Myocyte (in vitro differentiated cells): ENCODE data around the gene CAMK1D. TPM values are rescaled to one million over a fixed set of nuclear protein-coding genes. Genes with fewer than 3 reads are reported as not detected.
A peak's percentile ranks its signal among the peaks of the same experiment; 100 is the strongest.

ENCODE experiments used
- DNase-seq: peaks from one replicate; pipeline ENCODE4 v3.0.0-alpha.2; 2012; ENCODE audit warnings: low read depth
- total RNA-seq: library from RNA; depleted of rRNA; stranded (reverse); fragments of >200 nt; gene quantifications from 2 replicates; pipeline ENCODE4 v1.2.3, GENCODE V29; 2014

The CAMK1D gene
- total RNA-seq, 1 donor from 2014 or later: 0.96 TPM

DNA sequence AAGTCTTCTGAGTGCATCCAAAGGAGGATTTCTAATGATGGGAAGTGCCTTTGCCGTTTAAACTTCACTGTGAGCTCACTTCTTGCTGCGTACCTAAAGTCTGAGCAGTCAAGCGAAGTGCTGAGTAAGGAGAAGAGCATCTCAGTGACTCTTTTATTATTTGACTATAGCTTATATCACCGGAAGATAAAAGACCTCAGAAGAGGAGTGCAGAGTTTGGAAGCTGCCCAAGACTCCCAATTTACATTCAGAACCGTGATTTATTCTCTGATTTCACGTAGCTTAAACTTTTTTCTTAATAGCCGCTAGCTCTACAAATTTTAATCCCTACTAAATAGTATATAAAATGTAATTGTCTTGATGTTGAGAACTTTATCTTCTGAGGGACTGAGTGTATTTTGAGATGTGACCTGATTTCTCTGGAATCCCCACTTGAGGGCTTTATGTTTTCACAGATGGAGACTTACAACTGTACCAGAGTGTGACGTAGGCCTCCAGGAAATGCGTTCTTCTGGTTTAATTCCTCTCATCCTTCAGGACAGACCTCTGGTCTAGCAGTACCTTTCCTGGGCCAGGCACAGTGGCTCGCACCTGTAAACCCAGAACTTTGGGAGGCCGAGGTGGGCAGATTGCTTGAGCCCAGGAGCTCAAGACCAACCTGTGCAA lies 51.1 kb downstream of the CAMK1D start:
- no peak for DNase-seq

DNA sequence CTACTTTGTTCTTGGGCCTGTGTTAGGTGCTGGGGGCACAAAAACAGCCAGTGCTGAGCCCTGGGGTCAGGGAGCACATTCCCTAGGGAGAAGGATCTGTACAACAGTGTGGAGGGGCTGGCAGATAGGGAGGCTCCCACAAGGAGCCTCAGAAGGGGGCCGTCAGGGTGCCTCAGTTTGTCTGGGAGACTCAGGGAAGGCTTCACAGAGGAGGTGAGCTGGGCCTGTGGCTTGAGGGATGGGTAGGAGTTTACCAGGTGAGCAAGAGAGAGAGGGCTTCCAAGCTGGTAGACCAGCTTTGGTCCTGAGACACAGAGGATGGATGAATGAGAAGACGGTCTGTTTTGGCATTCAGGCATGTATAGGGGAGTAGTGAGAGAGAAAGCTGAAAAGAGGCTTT lies 52.1 kb downstream of the CAMK1D start:
- no peak for DNase-seq

DNA sequence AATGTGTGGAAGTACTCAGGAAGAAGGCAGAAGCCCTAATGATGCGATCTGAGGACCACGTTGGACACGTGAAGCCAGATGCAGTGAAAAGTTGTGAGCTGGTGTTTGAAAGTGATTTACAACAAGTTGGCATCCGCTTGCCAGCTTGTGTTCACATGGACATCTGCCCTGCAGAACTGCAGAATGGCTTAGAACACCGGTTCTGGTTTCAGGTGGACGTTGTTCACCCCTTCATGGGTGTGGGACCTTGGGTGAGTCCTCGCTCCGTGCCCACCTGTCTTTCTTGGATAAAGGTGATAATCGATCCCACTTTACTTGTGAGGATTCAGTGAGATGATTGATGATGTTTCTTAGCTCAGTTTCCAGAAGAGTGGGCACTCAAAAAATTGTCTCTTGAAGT lies 53.8 kb downstream of the CAMK1D start:
- DNase-seq: no peak

DNA sequence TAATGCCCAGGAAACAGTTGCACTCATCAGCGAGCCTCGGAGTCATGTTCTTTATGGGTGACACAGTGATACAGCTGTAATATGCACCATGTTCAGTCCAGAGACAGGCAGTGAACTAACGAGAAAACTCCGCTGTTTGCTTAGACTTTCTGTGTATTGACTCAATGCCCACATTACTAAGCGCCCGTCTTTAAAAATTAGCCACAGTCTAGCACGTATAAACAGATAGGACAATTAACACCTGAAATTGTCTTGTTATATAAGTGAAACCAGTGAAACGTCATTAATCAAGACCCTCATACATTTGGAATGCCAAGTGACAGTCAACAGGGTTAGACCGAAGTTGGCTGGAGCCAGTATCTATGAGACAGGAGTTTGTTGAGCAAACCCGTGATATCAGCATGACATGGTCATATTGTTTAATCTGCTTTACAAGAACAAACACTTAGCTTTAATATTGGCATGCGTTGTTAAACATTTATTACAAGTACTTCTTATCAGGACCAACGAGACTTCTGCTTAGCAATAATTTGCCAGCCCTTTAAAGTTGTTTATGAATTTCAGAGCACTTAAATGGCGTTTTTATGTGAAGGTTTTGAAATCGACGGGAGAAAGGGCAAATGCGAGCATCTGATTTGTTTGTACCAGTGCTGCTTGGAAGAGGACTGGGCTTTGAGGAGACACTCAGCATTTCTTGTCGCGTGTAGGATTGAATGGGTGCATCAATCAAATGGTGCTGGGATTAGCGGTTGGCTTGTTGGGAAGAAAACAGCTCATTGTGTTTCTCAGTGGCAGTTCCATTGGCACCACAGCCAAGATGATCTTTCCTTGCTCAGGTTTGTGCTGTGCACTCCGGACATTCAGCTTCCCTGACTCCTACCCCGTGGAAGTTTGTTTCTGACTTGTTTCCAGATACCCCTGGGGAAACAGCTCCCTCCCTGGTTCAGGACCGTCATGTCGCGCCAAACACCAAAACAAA lies 56.3 kb downstream of the CAMK1D start:
- DNase-seq: no peak

DNA sequence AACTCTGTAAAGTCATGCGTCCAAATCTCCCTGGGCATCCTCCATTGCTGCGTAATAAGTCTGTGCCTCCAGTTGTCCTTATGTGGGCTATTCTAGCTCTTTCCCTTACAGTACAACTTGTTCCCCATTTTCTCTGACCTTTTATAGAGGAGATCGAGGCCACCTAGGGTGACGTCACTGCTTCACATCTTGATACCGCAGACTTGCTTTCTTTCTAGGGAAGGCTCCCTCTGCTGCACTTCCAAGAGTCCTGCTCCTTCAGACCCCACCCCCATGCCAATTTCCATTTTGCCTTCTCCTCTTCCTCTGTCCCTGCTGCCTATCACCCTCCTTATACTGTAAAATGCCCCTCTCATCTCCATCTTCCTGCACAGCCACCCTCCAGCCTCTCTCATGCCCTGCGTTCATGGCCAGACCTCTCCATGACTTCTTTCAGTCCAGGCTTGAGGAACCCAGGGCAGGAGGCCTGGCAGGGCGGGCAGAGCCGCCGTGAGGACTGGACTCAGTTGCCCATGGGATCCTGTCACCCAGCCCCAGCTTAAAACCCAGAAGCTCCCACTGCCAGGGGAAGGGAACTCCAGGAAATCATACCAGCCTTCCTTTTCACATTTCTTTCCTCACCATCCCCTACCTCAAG lies 57.5 kb downstream of the CAMK1D start:
- DNase-seq: no peak

DNA sequence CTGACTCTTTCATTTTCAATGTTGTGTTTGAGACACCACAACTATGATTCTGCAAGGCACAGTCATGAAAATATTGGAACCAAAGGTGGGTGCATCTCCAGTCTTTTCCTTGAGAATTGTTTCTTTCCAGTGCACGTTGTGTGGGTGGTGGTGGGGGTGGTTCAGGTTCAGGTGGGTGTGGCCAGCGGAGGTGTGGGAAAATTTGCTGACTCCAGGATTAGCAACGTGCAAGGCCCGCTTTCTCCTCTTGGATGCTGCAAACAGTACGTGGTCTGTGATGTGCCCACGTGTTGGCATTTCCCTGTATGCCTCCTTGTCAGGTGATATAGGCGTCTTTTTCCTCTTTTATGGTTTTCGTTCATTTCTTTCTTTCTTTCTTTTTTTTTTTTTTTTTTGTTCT lies 59.1 kb downstream of the CAMK1D start:
- DNase-seq: no peak

DNA sequence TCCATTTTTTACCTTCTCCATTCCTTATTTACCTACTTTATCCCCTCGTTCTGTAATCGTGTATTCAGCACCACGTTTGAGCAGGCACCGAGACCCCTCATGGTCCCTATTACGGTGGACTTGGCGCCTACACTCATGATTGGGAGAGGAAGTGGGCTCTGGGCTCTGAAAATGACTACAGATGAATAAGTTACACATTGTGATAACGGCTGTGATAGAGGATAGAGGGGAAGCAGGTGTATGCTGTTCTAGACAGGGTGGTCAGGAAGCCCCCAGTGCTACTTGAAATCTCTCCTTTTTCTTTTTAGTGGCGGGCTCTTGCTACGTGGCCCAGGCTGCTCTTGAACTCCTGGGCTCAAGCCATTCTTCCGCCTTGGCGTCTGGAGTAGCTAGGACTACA lies 59.8 kb downstream of the CAMK1D start:
- DNase-seq: no peak

DNA sequence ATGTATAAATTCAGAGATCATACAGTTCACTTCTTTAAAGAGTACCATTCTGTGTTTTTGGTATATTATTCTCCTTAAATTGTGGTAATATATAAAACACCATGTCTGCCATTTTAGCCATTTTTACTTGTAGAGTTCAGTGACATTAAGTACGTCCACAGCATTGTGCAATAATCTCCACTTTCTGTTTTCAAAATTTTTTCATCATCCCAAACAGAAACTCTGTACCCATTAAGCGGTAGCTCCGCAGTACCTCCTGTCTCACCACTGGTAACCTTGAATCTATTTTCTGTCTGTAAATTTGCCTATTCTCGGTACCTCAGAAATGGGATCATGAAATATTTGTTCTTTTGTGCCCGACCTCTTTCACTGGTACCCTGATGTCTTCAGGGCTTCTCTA lies 60.3 kb downstream of the CAMK1D start:
- no peak for DNase-seq

DNA sequence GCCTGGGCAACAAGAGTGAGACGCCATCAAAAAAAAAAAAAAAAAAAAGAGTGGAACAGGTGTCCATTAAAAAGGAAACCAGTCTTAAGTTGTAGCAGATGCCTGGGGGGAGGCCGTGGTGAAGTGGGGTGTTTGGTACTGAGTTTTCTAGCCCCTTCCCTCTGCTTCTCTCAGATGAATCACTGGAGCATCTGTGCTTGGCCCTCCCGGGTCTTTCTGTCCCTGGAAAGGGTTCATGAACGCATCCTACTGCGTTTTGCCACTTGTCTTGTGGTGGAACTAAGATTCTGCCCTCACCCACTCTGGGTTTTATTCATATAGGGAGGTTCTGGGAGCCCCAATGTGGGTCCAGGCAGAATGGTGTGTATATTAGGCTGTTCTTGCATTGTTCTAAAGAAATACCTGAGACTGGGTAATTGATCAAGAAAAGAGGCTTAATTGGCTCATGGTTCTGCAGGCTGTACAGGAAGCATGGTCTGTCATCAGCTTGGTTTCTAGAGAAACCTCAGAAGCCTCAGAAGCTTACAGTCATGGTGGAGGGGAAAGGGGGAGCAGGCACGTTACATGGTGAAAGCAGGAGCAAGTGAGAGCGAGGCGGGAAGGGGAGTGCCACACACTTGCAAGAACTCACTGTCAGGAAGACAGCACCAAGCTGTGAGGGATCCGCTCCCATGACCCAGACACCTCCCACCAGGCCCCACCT lies 63.5 kb downstream of the CAMK1D start:
- DNase-seq: no peak

DNA sequence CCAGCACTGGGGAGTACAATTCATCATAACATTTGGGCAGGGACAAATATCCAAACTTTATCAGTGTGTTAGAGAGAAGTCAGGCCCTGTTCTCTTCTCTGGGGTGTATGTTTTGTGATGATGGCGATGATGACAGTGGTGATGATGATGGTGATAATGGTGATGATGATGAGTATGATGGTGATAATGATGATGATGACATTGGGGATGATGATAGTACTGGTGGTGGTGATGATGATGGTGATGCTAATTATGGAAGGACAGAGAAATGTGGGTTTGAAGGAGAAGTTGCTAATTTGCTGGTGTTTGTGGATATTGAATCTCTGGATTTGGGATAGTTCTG lies 64.0 kb downstream of the CAMK1D start:
- DNase-seq: no peak

DNA sequence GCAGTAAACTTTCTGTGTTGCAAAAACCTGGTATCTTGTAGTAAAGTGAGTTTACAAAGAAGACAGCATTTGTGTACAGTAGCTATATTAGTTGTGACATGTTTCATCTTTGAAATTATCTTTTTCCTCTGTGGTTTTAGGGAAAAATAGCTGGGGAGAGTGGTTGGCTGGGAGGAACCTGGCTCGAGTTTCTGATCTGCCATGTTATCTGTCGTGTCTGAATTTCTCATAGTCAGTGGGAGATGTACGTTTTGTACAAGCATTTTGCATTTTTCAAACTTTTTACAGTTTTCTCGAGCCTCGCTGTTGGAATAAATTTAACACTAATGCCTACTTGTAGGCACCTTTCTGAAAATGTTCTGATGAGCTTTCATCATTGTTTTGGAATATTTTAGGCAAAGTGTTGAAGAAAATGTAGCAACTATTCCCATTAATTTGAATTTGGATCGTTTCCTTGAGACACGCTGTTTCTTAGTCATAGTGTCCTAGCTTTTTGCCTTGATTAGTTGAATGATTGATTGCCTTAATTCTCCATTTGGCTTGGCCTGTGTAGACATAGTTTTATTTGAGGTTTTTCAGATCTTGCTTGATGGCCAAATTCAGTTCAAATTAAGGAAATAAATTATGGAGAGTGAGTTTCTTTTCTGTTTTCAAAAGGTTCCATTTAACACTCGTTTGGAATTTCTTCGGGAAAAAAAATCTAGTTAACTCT lies 65.1 kb downstream of the CAMK1D start:
- no peak for DNase-seq

DNA sequence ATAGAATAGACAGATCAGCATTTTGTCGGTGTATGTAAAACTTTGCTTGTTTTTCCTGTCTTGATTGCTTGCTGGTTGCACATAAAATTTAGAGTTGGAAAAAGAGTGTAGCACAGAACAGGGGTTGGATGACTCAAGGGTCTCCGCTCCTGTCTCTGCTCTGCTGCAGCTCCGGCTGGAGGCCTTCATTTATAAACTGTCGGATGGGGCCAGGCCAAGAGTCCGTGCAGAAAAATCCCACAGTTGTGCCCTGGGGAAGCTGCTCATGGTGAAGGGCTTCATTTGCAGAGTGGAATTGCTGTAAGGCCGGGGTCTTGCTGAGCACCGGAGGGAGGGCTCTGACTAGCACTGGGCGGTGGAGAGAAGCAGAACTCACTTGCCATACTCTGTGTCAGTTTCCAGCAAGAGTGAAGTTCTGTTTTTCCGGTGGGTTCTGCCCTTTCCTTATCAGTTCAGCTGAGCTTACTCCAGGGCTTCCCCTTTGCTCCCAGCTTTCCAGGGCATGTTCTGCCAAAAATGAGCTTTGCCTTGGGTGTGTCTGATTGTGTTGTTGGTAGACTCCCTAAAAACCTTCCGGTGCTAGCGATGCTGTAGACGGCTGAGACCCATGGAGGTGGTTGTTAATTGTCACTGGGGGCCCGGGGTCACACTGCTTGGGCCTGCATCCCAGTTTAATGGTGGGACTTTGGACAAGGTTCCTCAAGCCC lies 67.2 kb downstream of the CAMK1D start:
- DNase-seq: no peak

DNA sequence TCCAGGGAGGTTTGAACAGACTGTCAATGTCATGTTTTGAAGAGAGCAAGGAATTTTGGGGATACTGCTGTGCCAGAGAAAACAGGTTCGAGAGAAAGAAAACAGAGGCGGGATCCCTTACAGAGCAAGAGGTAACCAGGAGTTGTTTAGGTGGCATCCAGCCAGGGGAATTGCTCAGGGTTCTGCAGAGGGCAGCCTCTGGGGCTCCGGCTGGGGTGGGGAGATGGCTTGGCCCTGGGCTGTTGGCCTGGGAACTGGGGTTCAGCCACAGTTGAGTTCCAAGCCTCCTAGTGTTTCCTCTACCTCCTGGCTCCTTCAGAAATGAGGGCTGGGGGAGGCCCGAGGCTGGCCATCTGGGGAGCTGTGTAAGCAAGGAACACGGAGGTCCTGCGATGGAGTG lies 68.0 kb downstream of the CAMK1D start:
- no peak for DNase-seq

DNA sequence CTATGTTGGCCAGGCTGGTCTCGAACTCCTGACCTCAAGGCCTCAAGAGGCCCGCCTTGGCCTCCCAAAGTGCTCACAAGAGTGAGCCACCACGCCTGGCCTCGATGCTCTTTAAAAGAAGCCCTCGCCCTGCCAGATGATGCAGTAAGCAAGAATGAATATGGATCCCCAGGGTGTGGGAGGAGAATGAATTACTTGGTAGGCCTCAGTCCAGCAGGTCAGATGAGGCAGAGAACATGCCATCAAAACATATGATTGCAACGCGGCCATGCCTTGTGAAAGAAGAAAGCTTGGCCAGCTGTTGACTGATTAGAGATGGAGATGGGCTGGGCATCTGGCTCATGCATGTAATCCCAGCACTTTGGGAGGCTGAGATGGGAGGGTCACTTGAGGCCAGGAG lies 68.7 kb downstream of the CAMK1D start:
- DNase-seq: no peak

DNA sequence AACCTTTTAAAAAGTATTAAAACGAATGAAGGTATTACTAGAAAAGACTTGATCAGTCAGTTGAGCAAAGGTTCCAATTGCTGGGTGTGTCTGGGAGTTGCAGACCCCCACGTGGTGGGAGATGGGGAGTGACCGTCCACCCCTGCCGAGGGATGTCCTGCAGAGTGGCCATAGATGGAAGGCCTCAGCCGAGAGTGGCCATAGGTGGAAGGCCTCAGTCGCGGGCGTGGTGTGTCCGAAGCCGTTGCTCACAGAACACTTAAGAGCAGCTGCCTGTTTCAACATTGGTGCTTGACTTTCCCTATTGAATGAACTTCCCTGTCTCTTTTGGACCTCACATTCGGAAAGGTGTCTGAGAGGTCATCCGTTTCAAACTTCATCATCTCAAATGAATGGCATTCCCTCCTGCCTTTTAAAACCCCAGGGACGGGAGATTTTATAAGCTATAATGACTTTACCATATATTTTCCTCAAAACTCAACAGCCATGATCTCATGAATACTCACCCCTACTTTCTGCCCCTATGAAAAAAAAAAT lies 69.4 kb downstream of the CAMK1D start:
- no peak for DNase-seq

DNA sequence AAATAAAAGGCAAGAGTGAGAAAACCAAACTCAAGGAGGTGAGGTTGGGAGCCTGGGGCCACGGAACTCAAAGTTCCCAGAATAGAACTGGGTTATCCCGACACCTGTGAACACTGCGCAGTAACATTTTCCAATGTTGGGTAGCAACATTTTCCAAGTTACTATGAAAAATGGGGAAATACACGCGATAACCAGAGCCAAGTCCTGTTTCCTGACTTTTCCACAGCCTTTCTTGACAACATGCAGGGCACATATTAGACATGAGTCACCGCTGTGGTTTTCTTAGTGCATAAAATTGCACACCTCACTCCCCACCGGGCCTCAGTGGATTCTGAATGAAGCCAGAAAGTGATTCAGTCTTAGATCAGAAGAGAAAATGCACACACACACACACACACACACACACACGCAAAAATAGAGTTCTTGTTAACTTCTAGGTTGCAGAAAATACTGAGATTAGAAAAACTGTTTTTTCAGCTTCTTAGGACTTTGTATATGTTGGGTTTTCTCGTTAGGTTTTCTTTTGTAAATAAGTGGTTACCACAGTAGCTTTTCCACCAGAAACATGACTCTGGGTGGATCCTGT lies 70.0 kb downstream of the CAMK1D start:
- DNase-seq: peak; percentile 57

DNA sequence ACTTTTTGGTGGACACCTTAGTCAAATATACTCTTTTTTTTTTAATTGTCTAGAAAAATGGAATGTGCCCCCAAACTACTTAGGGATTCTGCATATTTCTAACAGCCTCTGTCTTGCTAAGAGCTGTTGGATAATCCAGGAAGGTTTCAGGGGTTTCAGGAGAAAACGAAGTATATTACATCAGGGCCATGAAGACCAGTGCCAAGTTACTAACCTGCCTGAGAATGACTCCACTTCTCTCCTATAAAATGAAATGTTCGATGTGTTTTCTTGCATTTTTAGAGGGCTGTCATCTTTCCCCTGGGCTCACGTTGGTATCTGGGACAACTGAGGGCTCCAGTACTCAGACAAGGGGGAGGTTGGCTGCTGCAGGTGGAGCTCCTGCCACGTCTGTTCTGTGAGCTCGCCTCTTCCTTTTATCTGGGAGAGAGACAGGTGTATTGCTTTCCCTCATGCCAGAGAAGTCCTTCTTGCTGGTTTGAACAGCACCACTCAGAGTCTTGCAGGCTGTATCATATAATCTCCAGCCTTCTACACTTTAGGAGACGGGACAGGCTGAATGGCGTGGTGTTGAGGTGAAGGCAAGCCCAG lies 71.3 kb downstream of the CAMK1D start:
- DNase-seq: no peak

DNA sequence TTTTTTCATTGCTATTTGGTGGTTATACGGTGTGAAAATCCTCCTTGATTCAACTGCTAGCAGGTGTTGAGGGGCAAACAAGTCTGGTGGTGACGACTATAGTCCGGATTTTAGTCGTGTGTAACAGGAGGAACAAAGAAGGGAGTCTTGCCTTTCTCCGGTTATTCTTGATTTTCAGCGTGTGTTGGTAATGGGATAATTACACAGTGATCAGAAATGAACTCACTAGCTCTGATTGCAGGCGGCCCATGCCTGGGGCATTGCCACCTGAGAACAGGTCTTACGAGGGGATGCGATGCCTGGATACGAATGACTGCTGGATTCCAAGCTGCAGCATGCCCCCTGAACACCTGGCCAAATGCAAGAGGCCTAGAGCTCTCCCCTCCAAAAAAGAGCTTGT lies 72.8 kb downstream of the CAMK1D start:
- DNase-seq: no peak

DNA sequence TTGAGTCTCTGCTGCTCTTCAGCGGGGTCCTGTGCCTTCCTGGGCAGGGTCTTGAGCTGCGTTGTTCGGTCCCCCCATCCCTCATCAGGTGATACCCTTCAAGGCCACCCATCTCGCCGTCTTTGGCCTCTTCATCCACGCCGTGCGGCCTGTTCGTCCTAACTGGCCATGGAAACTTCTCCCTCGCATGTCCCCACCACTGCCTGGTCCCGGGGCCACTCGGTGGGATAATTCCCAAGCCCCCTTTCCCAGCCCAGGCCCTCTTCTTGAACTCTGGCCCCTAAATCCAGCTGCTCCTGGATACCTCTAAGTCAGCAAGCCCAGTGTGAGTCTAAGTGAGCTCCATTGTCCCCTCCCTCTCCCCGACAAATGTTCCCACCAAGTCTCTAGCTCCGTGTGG lies 74.5 kb downstream of the CAMK1D start:
- no peak for DNase-seq
